Fibroblast of lung (primary cell): ENCODE results near the gene AKAP13. TPM values are rescaled to one million over a fixed set of nuclear protein-coding genes. Genes with fewer than 3 reads are reported as not detected.

Source experiments
- DNase-seq, 2 donors: peaks; one replicate each; pipeline versions ENCODE4 v3.0.0 to v3.0.0-alpha.2; 2010; ENCODE audit warnings: low read depth in 2 of 2
- H2AFZ ChIP-seq: 2 replicates; pipeline ENCODE4 v1.5.1; 2012; ENCODE audit warnings: low read length, control low read depth, inconsistent platforms
- H3K27ac ChIP-seq: 2 replicates; pipeline ENCODE4 v1.5.1; 2011; ENCODE audit warnings: low read length, control low read depth; ENCODE audit not compliant: insufficient read depth
- H3K27me3 ChIP-seq: 2 replicates; pipeline ENCODE4 v1.5.1; 2011; ENCODE audit warnings: mild to moderate bottlenecking, low read length; ENCODE audit not compliant: control insufficient read depth, insufficient read depth
- H3K36me3 ChIP-seq: 2 replicates; pipeline ENCODE4 v1.5.1; 2011; ENCODE audit warnings: low read length; ENCODE audit not compliant: control insufficient read depth, insufficient read depth
- H3K4me1 ChIP-seq: 2 replicates; pipeline ENCODE4 v1.5.1; 2011; ENCODE audit warnings: low read length; ENCODE audit not compliant: control insufficient read depth, insufficient read depth; ENCODE audit errors: extremely low read depth
- H3K4me2 ChIP-seq: 2 replicates; pipeline ENCODE4 v1.5.1; 2011; ENCODE audit warnings: low read length, control low read depth; ENCODE audit not compliant: insufficient read depth; ENCODE audit errors: extremely low read depth
- H3K4me3 ChIP-seq, 4 experiments: fragments of 200-600 bp in 1 of 4; sonication (generic) in 1 of 4; replicated peaks in 1 of 4; 2 replicates each; pipeline ENCODE4 v1.5.1; 2011 to 2016; ENCODE audit warnings: low read length in 4 of 4, low read depth in 3 of 4, mild to moderate bottlenecking in 3 of 4, control low read depth in 2 of 4, inconsistent platforms in 1 of 4, mixed read lengths in 1 of 4; ENCODE audit not compliant: insufficient read depth in 1 of 4; ENCODE audit errors: control extremely low read depth in 1 of 4
- H3K79me2 ChIP-seq: 2 replicates; pipeline ENCODE4 v1.5.1; 2012; ENCODE audit warnings: mild to moderate bottlenecking, low read length, inconsistent platforms; ENCODE audit not compliant: control insufficient read depth, insufficient read depth
- H3K9ac ChIP-seq: 2 replicates; pipeline ENCODE4 v1.5.1; 2011; ENCODE audit warnings: mild to moderate bottlenecking, low read length, control low read depth; ENCODE audit not compliant: insufficient read depth
- H3K9me3 ChIP-seq: 2 replicates; pipeline ENCODE4 v1.5.1; 2012; ENCODE audit warnings: low read depth, low read length; ENCODE audit not compliant: control insufficient read depth, insufficient read depth
- H4K20me1 ChIP-seq: 2 replicates; pipeline ENCODE4 v1.5.1; 2011; ENCODE audit warnings: low read length; ENCODE audit not compliant: control insufficient read depth, insufficient read depth; ENCODE audit errors: extremely low read depth
- EZH2 ChIP-seq: IDR thresholded peaks from 2 replicates; pipeline ENCODE4 v1.5.1; 2012; ENCODE audit warnings: low read length, control low read depth, mild to moderate bottlenecking; ENCODE audit errors: missing control alignments
- polyA plus RNA-seq, 2 donors: library from polyadenylated mRNA; depleted of rRNA in 1 of 2; stranded (reverse) in 1 of 2; unstranded in 1 of 2; fragments of >200 nt; gene quantifications; 2 replicates each; pipeline ENCODE4 v1.2.1, GENCODE V29; 2011 to 2012; ENCODE audit warnings: missing spikeins in 1 of 2
- total RNA-seq: library from RNA; depleted of rRNA; stranded (reverse); fragments of >200 nt; gene quantifications from 2 replicates; pipeline ENCODE4 v1.2.1, GENCODE V29; 2014
- TF ChIP-seq, protein P1 (sequence below), 2 donors: IDR thresholded peaks in 1 of 2; conservative IDR thresholded peaks in 1 of 2; 1 replicate in 1 of 2; 2 replicates in 1 of 2; pipeline ENCODE4 v1.5.1; 2011 to 2012; ENCODE audit warnings: low read length in 2 of 2, control low read depth in 1 of 2, inconsistent platforms in 1 of 2, low read depth in 1 of 2, mild to moderate bottlenecking in 1 of 2

The AKAP13 gene
- total and polyA plus RNA-seq, 2 donors (not counting 1 experiment from before 2014, with no cell fraction given) = 8.3 to 68.4 TPM

DNA sequence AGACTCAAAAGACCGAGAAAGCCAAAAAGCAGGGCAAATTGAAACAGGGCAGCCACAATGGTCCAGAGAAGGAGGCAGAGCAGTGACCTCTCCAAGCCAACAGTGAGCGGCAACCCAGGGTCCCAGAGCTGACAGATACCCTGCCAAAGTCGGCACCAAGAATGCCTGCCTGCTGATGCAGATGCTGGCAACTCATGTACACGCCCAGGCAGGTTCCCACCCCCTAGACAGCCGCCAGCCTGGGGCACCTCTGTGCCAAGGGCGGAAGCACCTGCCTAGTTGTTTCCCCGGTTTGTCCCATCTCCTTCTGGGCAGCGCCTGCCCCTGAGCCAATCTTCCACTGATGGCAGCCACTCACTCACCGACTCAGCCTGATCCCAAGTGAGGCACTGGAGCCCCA lies 392.3 kb downstream of the AKAP13 start:
- H3K27ac ChIP-seq = no peak overlapping the region
- H4K20me1 ChIP-seq = no peaks in the 10 kb centered on the region
- H2AFZ ChIP-seq = no peak overlapping the region
- no peak for TF ChIP-seq EZH2
- TF ChIP-seq, protein P1, sequence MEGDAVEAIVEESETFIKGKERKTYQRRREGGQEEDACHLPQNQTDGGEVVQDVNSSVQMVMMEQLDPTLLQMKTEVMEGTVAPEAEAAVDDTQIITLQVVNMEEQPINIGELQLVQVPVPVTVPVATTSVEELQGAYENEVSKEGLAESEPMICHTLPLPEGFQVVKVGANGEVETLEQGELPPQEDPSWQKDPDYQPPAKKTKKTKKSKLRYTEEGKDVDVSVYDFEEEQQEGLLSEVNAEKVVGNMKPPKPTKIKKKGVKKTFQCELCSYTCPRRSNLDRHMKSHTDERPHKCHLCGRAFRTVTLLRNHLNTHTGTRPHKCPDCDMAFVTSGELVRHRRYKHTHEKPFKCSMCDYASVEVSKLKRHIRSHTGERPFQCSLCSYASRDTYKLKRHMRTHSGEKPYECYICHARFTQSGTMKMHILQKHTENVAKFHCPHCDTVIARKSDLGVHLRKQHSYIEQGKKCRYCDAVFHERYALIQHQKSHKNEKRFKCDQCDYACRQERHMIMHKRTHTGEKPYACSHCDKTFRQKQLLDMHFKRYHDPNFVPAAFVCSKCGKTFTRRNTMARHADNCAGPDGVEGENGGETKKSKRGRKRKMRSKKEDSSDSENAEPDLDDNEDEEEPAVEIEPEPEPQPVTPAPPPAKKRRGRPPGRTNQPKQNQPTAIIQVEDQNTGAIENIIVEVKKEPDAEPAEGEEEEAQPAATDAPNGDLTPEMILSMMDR (conservative IDR thresholded peaks at IDR 0.05 in 1 of 2, IDR thresholded peaks at IDR 0.05 in 1 of 2; ENCODE audit: low read depth in 1 of 2, low read length in 2 of 2) = no peak
- H3K9me3 ChIP-seq = no peaks in the 10 kb centered on the region
- no peaks in the 10 kb centered on the region for H3K79me2 ChIP-seq
- DNase-seq = no peak
- no peak overlapping the region for H3K4me3 ChIP-seq
- no peaks in the 10 kb centered on the region for H3K36me3 ChIP-seq
- no peaks in the 10 kb centered on the region for H3K27me3 ChIP-seq
- H3K4me1 ChIP-seq = no peaks in the 10 kb centered on the region
- no peak overlapping the region for H3K9ac ChIP-seq
- no peak overlapping the region for H3K4me2 ChIP-seq

DNA sequence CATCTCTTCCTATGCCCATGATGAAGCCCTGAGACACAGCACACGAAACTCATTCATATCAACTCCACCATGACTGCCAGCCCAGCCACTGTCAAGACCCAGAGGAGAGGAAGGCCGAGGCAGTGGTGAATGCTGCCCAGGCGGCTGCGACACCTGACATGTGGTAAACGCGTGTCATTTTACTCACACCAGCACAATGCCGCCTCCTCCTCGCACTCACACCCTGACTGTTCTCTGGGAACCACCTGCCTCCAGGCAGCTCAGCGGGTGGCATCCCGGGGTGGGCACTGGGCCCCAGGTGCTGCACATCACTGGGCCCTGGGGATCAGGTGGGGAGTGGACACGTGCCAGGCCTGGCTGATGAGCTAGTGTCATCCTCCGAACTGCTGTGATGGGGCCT lies 392.8 kb downstream of the AKAP13 start:
- TF ChIP-seq, protein P1 (conservative IDR thresholded peaks at IDR 0.05 in 1 of 2, IDR thresholded peaks at IDR 0.05 in 1 of 2; ENCODE audit: low read depth in 1 of 2, low read length in 2 of 2) = no peak
- no peak for TF ChIP-seq EZH2
- H3K4me2 ChIP-seq = no peak overlapping the region
- no peak overlapping the region for H3K27ac ChIP-seq
- no peak overlapping the region for H3K9ac ChIP-seq
- no peaks in the 10 kb centered on the region for H3K4me1 ChIP-seq
- no peak overlapping the region for H2AFZ ChIP-seq
- H3K4me3 ChIP-seq = no peak overlapping the region
- H3K9me3 ChIP-seq = no peaks in the 10 kb centered on the region
- no peak for DNase-seq
- H4K20me1 ChIP-seq = no peaks in the 10 kb centered on the region
- H3K79me2 ChIP-seq = no peaks in the 10 kb centered on the region
- H3K27me3 ChIP-seq = no peaks in the 10 kb centered on the region
- H3K36me3 ChIP-seq = no peaks in the 10 kb centered on the region

DNA sequence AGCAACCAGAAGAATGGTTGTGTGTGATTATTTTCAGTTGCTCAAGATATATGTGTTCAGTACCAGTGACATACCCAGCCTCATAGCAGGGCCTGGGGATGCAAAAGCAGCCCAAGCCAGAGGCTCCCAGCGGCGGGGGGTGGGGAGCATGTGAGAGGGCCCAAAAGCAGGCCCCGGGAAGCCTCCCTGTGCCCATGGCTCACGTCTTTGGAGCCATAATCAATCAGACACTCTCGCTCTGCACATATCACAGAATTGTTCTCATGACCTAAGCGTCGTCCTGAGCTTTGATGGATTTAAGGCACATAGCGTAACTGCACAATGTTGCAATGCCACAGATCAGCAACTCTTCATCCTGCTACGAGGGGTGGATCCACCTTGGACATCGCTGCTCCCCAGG lies 393.6 kb downstream of the AKAP13 start:
- H3K4me2 ChIP-seq = no peak overlapping the region
- H3K4me1 ChIP-seq = no peaks in the 10 kb centered on the region
- no peak overlapping the region for H3K4me3 ChIP-seq
- H3K27ac ChIP-seq = no peak overlapping the region
- no peak for DNase-seq
- no peaks in the 10 kb centered on the region for H3K36me3 ChIP-seq
- H2AFZ ChIP-seq = no peak overlapping the region
- H3K27me3 ChIP-seq = no peaks in the 10 kb centered on the region
- no peak for TF ChIP-seq EZH2
- TF ChIP-seq, protein P1 (conservative IDR thresholded peaks at IDR 0.05 in 1 of 2, IDR thresholded peaks at IDR 0.05 in 1 of 2; ENCODE audit: low read depth in 1 of 2, low read length in 2 of 2) = no peak
- no peaks in the 10 kb centered on the region for H3K79me2 ChIP-seq
- H4K20me1 ChIP-seq = no peaks in the 10 kb centered on the region
- H3K9ac ChIP-seq = no peak overlapping the region
- H3K9me3 ChIP-seq = no peaks in the 10 kb centered on the region
